ENCODE data around the gene MNX1.

The MNX1 gene

GRCh38 chr7:157010588-157011332 lies at the start of gene MNX1:
Gene MNX1, minus strand, starts transcription at chr7:157010663. Its CDS starts 313 bp downstream, at chr7:157010350.
- no peak for DNase-seq

- DNase-seq = no peak
Observed at GRCh38 chr7:157059534-157059933, 49.1 kb upstream of the MNX1 start.

GRCh38 chr7:157058701-157059100 lies 48.2 kb upstream of the MNX1 start:
- DNase-seq = no peak

GRCh38 chr7:157058068-157058467 lies 47.6 kb upstream of the MNX1 start:
- DNase-seq = no peak

GRCh38 chr7:157056957-157057902 lies 46.8 kb upstream of the MNX1 start:
- no peak for DNase-seq

- DNase-seq = no peak
Observed at GRCh38 chr7:157056246-157056645, 45.8 kb upstream of the MNX1 start.

- no peak for DNase-seq
Observed at GRCh38 chr7:157054927-157055326, 44.5 kb upstream of the MNX1 start.

- DNase-seq = no peak
Observed at GRCh38 chr7:157053118-157053517, 42.7 kb upstream of the MNX1 start.

GRCh38 chr7:157047148-157047547 lies 36.7 kb upstream of the MNX1 start:
- DNase-seq = no peak

GRCh38 chr7:157046681-157047080 lies 36.2 kb upstream of the MNX1 start:
- DNase-seq = peak; percentile 65

- DNase-seq = no peak
Observed at GRCh38 chr7:157044943-157045660, 34.6 kb upstream of the MNX1 start.

GRCh38 chr7:157044147-157044687 lies 33.8 kb upstream of the MNX1 start:
- no peak for DNase-seq

- no peak for DNase-seq
Observed at GRCh38 chr7:157043745-157044144, 33.3 kb upstream of the MNX1 start.

GRCh38 chr7:157041514-157042277 lies 31.2 kb upstream of the MNX1 start:
- DNase-seq = no peak

GRCh38 chr7:157041004-157041403 lies 30.5 kb upstream of the MNX1 start:
- DNase-seq = no peak

- DNase-seq = no peak
Observed at GRCh38 chr7:157037635-157038034, 27.2 kb upstream of the MNX1 start.

GRCh38 chr7:157037028-157037427 lies 26.6 kb upstream of the MNX1 start:
- DNase-seq = no peak

- no peak for DNase-seq
Observed at GRCh38 chr7:157035979-157036378, 25.5 kb upstream of the MNX1 start.

- DNase-seq = no peak
Observed at GRCh38 chr7:157035302-157035701, 24.8 kb upstream of the MNX1 start.

GRCh38 chr7:157033483-157034473 lies 23.3 kb upstream of the MNX1 start:
- no peak for DNase-seq
